K562 (cell line): ENCODE results near the gene PRDX6. TPM values are rescaled to one million over a fixed set of nuclear protein-coding genes. Genes with fewer than 3 reads are reported as not detected.

Source experiments
- ADNP ChIP-seq: fragments of 200-800 bp; sonication (Bioruptor generic); IDR thresholded peaks from 2 replicates; pipeline ENCODE4 v1.6.1; 2016; ENCODE audit warnings: missing genetic modification characterization, missing compliant biosample characterization
- ATF7 ChIP-seq: fragments of 450-650 bp; IDR thresholded peaks from 2 replicates; pipeline ENCODE4 v1.7.1; 2014; ENCODE audit warnings: mild to moderate bottlenecking, moderate library complexity
- CREB5 ChIP-seq: fragments of 250-450 bp; sonication (Bioruptor Pico); IDR thresholded peaks from 2 replicates; pipeline ENCODE4 v1.5.0; 2020; ENCODE audit warnings: mild to moderate bottlenecking
- E2F3 ChIP-seq: fragments of 250-450 bp; sonication (Bioruptor Pico); IDR thresholded peaks from 2 replicates; pipeline ENCODE4 v1.4.0; 2020; ENCODE audit warnings: mild to moderate bottlenecking
- ETV6 ChIP-seq, 3 experiments: fragments of 150-350 bp in 1 of 3; sonication (generic) in 1 of 3; formaldehyde crosslinking in 1 of 3; IDR thresholded peaks; 2 replicates each; pipeline versions ENCODE4 v1.6.1 to v1.8.0; 2014 to 2022; ENCODE audit warnings: borderline replicate concordance in 2 of 3, low read depth in 2 of 3, antibody characterized with exemption in 1 of 3, low read length in 1 of 3, mild to moderate bottlenecking in 1 of 3, missing genetic modification reagents in 1 of 3
- FOS ChIP-seq: IDR thresholded peaks from 3 replicates; pipeline ENCODE4 v1.6.1; 2011; ENCODE audit not compliant: insufficient read length; ENCODE audit errors: extremely low read depth
- HBP1 ChIP-seq: fragments of 450-650 bp; formaldehyde crosslinking; IDR thresholded peaks from 2 replicates; pipeline ENCODE4 v1.4.0; 2022; ENCODE audit warnings: missing genetic modification characterization
- JUN ChIP-seq, 2 experiments: sonication (generic) in 1 of 2; formaldehyde crosslinking in 1 of 2; IDR thresholded peaks; 2 replicates each; pipeline versions ENCODE4 v1.6.1 to v1.8.0; 2012 to 2022; ENCODE audit warnings: borderline replicate concordance in 2 of 2, mild to moderate bottlenecking in 2 of 2, improper control_type of control experiment in 1 of 2, low read depth in 1 of 2, low read length in 1 of 2, missing genetic modification reagents in 1 of 2
- KLF6 ChIP-seq: fragments of 250-450 bp; sonication (Bioruptor Pico); IDR thresholded peaks from 2 replicates; pipeline ENCODE4 v1.4.0; 2020; ENCODE audit warnings: mild to moderate bottlenecking, moderate library complexity, borderline replicate concordance
- NCOA6 ChIP-seq: fragments of 450-650 bp; IDR thresholded peaks from 2 replicates; pipeline ENCODE4 v1.6.1; 2017; ENCODE audit warnings: mild to moderate bottlenecking
- PHF20 ChIP-seq: fragments of 450-650 bp; IDR thresholded peaks from 2 replicates; pipeline ENCODE4 v1.6.1; 2018; ENCODE audit not compliant: partially characterized antibody
- RFX1 ChIP-seq: fragments of 450-650 bp; IDR thresholded peaks from 2 replicates; pipeline ENCODE4 v1.6.1; 2016; ENCODE audit warnings: mild to moderate bottlenecking, moderate library complexity
- SAFB ChIP-seq: fragments of 200-400 bp; formaldehyde crosslinking; IDR thresholded peaks from 2 replicates; pipeline ENCODE4 v1.6.1; 2017; ENCODE audit warnings: low read depth, low read length, borderline replicate concordance
- ZNF124 ChIP-seq: sonication (generic); formaldehyde crosslinking; IDR thresholded peaks from 2 replicates; pipeline ENCODE4 v1.8.1; 2022; ENCODE audit warnings: missing genetic modification reagents
- ZNF197 ChIP-seq: fragments of 200-800 bp; sonication (Bioruptor generic); IDR thresholded peaks from 2 replicates; pipeline ENCODE4 v1.6.1; 2016; ENCODE audit warnings: low read depth, missing genetic modification characterization, missing compliant biosample characterization
- ZNF644 ChIP-seq: fragments of 200-800 bp; sonication (Bioruptor generic); IDR thresholded peaks from 2 replicates; pipeline ENCODE4 v1.6.1; 2016; ENCODE audit warnings: low read depth, missing genetic modification characterization, missing compliant biosample characterization
- ZNF778 ChIP-seq: fragments of 450-650 bp; formaldehyde crosslinking; IDR thresholded peaks from 2 replicates; pipeline ENCODE4 v1.4.0; 2020; ENCODE audit warnings: mild to moderate bottlenecking, moderate library complexity
- ZZZ3 ChIP-seq: fragments of 450-650 bp; IDR thresholded peaks from 2 replicates; pipeline ENCODE4 v1.6.1; 2016; ENCODE audit warnings: antibody characterized with exemption, mild to moderate bottlenecking, moderate library complexity
- polyA plus RNA-seq, 8 experiments: library from polyadenylated mRNA; depleted of rRNA in 4 of 8; stranded (reverse) in 5 of 8; unstranded in 3 of 8; fragments of >200 nt; fragmentation: Nextera tagmentation in 2 of 8; fragmentation: Illumina TruSeq in 1 of 8; extraction: Ambion mirVana in 2 of 8; extraction: Trizol in 1 of 8; gene quantifications; 2 replicates each; pipeline versions ENCODE4 v1.2.1 to v1.2.3, GENCODE V29; 2011 to 2014; ENCODE audit warnings: inconsistent platforms in 1 of 8, missing spikeins in 1 of 8
- total RNA-seq, 7 experiments: library from RNA; depleted of rRNA in 6 of 7; stranded (reverse); fragments of >200 nt in 6 of 7; fragmentation: Illumina TruSeq in 2 of 7; extraction: Trizol in 2 of 7; gene quantifications; 2 replicates each; pipeline versions ENCODE4 v1.2.1 to v1.2.3, GENCODE V29; 2011 to 2021; ENCODE audit warnings: low replicate concordance in 1 of 7
- TF ChIP-seq, protein P1 (sequence below): fragments of 450-650 bp; IDR thresholded peaks from 2 replicates; pipeline ENCODE4 v1.7.0; 2016; ENCODE audit warnings: borderline replicate concordance
- TF ChIP-seq, protein P2 (sequence below): fragments of 250-450 bp; sonication (Bioruptor Pico); IDR thresholded peaks from 2 replicates; pipeline ENCODE4 v1.5.1; 2021; ENCODE audit warnings: mild to moderate bottlenecking

Gene PRDX6
- total and polyA plus RNA-seq, 9 of the 15 experiments (the other 6 are each of a cell fraction or from before 2014, with no cell fraction given): 277 to 1,082 (median 610) TPM

- TF ChIP-seq HBP1: no peak
- TF ChIP-seq JUN (IDR thresholded peaks at IDR 0.05; ENCODE audit: borderline replicate concordance, low read depth, low read length): no peak
- TF ChIP-seq JUN (CRISPR knock-in tag; IDR thresholded peaks at IDR 0.05; ENCODE audit: borderline replicate concordance): peak; percentile 70; the same call in 1 of the 2 replicates
- 0 out of 2 replicates have a peak, but pooled peaks have one; percentile 5 for TF ChIP-seq ATF7
- TF ChIP-seq, protein P1, sequence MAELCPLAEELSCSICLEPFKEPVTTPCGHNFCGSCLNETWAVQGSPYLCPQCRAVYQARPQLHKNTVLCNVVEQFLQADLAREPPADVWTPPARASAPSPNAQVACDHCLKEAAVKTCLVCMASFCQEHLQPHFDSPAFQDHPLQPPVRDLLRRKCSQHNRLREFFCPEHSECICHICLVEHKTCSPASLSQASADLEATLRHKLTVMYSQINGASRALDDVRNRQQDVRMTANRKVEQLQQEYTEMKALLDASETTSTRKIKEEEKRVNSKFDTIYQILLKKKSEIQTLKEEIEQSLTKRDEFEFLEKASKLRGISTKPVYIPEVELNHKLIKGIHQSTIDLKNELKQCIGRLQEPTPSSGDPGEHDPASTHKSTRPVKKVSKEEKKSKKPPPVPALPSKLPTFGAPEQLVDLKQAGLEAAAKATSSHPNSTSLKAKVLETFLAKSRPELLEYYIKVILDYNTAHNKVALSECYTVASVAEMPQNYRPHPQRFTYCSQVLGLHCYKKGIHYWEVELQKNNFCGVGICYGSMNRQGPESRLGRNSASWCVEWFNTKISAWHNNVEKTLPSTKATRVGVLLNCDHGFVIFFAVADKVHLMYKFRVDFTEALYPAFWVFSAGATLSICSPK: no peak
- no peak for TF ChIP-seq ZZZ3
- no peak for TF ChIP-seq ADNP
- TF ChIP-seq ZNF197 (CRISPR knock-in tag): no peak
- no peak; the same call in 1 of the 2 replicates for TF ChIP-seq E2F3 (CRISPR knock-in tag)
- TF ChIP-seq SAFB: no peak
- TF ChIP-seq CREB5 (CRISPR knock-in tag): no peak
- no peak for TF ChIP-seq ETV6 (IDR thresholded peaks at IDR 0.05; ENCODE audit: borderline replicate concordance in 1 of 2, low read depth in 2 of 2, low read length in 1 of 2)
- no peak for TF ChIP-seq ETV6 (CRISPR knock-in tag; IDR thresholded peaks at IDR 0.05; ENCODE audit: borderline replicate concordance)
- peak; percentile 62 for TF ChIP-seq PHF20
- no peak for TF ChIP-seq ZNF644 (tag)
- TF ChIP-seq NCOA6: no peak
- TF ChIP-seq KLF6 (CRISPR knock-in tag): no peak
- TF ChIP-seq RFX1: no peak
- no peak for TF ChIP-seq ZNF124 (CRISPR knock-in tag)
- TF ChIP-seq, protein P2, sequence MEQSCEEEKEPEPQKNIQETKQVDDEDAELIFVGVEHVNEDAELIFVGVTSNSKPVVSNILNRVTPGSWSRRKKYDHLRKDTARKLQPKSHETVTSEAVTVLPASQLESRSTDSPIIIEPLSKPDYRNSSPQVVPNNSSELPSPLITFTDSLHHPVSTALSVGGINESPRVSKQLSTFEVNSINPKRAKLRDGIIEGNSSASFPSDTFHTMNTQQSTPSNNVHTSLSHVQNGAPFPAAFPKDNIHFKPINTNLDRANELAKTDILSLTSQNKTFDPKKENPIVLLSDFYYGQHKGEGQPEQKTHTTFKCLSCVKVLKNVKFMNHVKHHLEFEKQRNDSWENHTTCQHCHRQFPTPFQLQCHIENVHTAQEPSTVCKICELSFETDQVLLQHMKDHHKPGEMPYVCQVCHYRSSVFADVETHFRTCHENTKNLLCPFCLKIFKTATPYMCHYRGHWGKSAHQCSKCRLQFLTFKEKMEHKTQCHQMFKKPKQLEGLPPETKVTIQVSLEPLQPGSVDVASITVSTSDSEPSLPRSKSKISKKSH (CRISPR knock-in tag): no peak
- no peak for TF ChIP-seq ZNF778 (CRISPR knock-in tag)
- TF ChIP-seq FOS: no peak
Observed at GRCh38 chr1:173477286-173478093, at the start of gene PRDX6 (continued).
